SK-N-MC (cell line): Measurements from ENCODE around the gene RNF112.

Experiments used
- EZH2 ChIP-seq: fragments of 200-600 bp; sonication (generic); IDR thresholded peaks from one replicate; pipeline ENCODE4 v1.6.1; 2017; ENCODE audit warnings: antibody characterized with exemption
- POLR2AphosphoS5 ChIP-seq: IDR thresholded peaks from 2 replicates; pipeline ENCODE4 v1.6.1; 2012; ENCODE audit warnings: mild to moderate bottlenecking, low read depth, low read length, borderline replicate concordance

DNA sequence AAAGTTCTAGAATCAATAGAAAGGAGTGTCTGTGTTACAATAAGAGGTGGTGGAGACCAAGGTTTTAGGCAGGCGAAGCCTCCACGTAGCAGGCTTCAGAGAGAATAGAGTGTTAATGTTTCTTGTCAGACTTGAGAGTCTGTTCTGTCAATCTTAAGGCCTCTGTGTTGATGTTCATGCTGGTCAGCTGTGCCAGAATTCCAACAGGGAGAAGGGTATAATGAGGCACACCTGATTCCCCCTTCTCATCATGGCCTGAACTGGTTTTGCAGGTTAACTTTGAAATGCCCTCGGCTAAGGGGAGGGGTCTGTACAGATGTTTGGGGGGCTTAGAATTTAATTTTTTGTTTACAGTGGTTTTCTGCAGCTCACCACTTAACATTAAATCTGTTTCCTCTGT, 46.0 kb downstream of the RNF112 start:
- TF ChIP-seq EZH2 = no peak
- no peak for TF ChIP-seq POLR2AphosphoS5
